GM18508 (cell line): ENCODE results near the gene ANKRD23.

Experiments used
- ATAC-seq: cut with Tn5 transposase; IDR thresholded peaks from one replicate; pipeline ENCODE4 v1.9.1; 2021; ENCODE audit warnings: moderate number of reproducible peaks; ENCODE audit not compliant: insufficient read depth, unreplicated experiment

Gene ANKRD23

DNA sequence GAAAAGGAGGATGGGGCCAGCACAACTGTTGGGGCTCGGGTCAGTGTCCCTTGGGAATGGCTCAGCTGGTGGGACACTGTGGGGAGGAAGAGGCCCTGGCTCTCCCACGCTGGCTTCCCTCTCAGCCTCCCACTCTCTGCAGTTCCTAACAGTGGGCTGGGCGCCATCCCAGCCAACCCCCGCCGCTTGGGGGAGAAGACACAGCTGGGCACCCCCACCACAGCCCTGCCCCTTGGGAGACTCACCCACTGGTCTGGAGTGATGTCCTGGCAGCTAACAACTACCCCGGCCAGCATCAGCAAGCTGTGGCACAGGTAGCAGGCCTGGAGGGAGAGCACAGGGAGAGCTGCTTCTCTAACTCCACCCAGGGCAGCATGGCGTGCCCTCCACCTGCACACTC is 34.4 kb upstream of the ANKRD23 start:
- ATAC-seq = no peak

DNA sequence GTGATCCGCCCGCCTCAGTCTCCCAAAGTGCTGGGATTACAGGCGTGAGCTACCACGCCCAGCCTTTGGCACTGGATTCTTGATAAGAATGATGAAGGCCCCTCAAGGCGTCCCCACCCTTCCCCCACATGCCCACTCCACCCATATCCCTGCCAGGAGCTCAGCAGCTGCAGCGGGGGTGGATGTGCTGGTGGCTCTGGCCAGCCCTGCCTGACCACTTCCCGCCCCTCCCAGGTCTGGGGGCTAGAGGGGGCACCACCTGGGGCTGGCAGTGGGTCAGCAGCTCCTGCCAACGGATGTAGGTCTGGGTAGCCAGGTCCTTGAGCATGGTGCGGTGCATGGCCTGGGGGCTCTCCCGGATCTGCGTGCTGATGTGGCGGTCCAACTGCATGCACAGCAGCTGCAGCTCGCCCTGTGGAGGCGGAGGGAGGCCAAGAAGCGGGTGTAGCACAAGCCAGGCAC is 33.8 kb upstream of the ANKRD23 start:
- ATAC-seq = no peak

DNA sequence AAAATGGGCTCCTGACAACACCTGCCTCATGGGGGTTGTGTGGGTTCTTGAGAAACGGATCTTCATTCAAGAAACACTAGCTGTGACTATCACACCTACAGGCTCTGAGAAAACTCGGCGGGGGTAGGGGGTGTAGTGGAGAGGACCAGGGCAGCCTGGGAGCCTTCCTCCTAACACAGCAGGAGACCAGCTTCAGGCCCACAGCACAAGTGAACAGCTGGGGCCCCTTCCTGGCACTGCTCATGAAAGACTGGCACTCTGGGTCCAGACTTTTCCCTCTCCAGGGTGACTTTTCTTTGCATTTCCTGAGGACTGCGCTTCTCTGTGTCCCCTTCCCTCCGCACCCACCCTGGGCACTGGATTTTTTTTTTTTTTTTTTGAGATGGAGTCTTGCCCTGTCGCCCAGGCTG is 33.2 kb upstream of the ANKRD23 start:
- ATAC-seq = no peak

DNA sequence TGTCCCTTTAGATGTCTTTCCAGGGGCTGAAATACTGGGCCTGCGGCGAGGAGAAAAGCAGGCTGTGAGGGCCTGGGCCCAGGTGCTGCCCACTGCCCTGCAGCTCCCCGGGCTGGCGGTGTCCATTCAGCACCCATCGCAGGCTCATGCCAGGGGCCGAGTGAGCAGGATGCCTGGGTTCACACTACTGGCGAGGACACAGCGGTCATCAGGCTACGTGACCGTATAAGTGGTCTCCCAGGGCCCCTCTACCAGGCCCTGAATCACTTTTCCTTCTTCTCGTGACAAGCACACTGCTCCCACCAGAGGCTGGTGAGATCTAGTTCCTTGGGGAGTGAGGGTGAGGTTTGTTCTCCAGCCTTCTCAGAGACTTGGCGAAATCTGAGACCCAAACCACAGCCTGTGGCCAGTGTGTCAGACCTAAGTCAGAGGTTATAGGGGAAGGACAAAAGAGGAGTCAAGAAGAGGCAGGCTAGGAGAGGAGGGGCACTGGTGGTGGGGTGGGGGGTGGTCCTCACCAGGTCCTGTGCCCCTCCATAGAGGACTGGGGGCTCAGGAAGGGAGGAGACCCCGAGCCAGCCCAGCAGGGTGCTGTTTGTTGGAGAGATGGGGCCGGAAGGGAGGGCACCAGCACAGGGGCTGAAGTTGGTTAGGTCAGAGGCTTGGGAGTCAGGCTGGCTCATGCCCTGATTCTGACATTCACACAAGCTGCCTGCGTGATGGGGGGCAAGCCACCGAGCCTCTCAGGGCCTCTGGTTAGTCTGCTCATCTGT is 32.6 kb upstream of the ANKRD23 start:
- no peak for ATAC-seq

DNA sequence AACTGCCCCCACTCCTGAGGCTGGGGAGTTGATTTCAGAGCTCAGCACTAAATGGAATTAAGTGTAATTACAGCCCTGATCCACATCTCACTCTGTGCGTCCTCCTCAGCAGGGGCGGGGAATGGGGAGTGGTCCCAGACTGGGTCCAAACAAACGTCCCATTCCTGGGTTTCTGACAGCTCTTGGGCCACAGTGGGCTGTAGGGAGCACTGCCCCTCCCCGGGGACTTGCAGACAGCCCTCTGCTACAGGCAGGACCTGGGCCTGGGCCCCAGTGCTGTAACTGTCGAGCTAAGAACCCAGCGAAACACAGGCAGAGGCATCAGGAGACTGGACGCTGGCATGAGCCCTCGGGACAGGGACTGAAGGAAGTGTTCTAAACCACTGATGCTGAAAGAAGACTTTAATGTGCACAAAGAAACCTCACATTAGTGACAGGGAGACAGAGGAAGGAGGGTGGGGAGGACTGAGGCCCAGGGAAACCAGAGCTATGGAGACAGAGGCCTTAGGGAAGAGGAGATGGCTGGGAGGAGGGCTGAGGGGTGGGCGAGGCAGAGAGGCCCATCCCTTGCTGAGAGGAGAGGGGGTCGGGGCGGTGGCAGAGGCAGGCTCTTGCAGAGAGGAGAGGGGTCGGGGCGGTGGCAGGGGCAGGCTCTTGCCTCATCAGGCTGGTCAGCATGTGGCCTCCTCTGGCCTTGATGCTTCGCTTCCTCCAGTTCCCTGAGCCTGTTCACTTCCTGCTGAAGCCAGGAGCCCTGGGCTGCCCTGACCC is 31.9 kb upstream of the ANKRD23 start:
- no peak for ATAC-seq

DNA sequence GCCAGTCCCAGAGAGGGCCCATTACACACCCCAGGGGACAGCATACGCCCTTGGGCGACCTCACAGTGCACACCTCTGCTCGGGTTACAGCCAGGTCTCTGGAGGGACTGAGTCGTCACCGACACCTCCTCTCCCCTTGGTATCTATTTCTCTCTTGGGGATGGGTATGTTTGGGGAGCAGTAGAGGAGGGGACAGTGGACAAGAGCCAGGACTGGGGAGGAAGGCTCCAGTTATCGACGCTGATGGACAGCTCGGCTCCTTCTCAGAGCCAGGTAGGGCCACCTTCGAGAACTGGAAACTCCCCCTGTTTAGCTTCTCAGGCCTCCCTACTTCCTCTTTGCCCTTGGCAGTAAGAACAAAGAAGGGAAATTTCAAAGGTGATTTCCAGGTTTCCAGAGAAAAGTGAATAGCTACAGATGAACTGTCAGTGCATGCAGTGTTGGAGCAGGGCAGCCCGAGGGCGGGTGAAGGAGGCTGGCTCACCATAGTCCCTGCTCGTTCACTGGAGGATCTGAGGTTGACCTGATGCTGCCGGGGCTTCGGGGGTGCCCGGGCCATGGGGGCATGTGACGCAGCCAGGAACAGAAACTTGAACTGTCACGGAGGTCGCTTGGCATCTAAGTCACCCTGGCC is 30.5 kb upstream of the ANKRD23 start:
- peak; percentile 70 for ATAC-seq

DNA sequence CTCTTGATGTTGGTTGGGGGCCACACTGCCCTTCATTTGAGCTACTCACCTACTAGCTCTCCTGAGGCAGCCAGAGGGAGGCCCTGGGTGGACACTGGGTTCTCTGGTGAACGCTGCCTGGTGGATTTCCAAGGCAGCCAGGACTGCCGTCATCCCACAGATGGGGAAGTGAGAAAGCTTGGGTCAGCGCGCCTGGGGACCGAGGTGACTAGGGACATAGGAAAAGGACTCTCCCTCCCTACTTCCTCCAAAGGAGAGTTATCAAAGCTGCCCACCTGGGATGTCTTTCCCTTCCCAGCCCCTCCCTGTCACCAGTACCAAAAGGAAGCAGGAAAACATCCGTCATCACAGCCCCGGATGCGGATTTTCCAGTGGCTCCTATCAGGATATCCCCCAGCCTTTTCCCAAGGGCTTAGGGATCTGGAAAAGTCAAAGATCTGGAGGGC is 29.9 kb upstream of the ANKRD23 start:
- no peak for ATAC-seq

DNA sequence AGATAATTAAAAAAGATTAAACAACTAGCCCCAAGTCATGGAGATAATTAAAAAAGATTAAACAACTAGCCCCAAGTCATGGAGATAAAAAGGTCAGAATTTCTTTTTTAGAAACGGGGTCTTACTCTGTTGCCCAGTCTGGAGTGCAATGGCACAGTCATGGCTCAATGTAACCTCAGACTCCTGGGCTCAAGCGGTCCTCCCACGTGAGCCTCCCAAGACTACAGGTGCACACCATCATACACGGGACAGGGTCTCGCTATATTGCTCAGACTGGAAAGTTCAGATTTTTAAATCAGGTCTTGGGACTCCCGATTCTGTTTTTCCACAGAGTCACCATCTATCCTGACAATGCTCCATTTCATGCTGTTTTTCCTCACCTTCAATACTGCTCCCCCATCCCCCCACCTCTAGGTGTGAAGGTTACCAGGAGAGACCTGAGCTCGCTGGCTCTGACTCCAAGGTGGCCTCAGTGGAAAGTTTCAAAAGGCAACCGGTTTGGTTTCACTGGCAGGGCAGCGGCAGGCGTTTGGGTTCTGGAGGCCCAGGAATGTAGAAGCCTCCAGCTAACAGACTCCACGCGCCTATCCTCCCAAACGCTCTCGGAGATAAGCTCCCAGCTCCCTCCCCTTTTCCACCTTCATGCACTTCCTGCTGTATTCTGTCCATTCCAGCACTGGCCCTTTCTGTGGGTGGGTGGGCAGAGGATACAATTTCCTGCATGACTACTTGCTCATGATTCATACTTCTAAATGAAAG is 28.9 kb upstream of the ANKRD23 start:
- no peak for ATAC-seq

DNA sequence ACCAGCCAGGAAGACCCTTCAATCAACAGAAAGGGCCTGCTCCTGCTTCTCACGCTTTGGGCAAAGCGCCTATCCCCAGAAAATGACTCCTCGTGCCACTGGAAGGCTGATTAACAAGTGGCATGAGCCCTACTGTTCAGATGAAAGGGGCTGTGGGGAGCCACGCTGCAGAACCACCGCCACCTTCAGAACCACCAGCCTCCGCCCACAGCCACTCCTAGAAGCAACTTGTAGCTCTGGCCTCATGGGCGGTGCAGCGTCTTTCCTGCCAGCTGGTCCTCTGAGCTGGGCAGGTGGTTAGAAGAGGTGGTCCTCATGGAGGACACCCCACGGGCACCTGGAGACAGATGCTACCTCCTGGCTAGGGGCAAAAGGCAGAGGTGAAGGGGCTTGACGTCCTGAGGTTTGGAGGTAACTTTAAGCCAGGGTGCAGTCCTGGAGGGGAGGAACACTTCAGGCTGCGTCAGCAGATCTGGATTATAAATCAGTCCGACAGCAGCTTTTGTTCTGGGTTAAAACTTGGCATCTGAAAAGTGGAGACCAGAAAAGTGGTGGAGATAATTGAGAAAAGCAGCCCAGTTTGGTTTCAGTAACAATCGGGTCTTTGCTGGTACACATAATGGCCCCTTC is 26.9 kb upstream of the ANKRD23 start:
- ATAC-seq = no peak

DNA sequence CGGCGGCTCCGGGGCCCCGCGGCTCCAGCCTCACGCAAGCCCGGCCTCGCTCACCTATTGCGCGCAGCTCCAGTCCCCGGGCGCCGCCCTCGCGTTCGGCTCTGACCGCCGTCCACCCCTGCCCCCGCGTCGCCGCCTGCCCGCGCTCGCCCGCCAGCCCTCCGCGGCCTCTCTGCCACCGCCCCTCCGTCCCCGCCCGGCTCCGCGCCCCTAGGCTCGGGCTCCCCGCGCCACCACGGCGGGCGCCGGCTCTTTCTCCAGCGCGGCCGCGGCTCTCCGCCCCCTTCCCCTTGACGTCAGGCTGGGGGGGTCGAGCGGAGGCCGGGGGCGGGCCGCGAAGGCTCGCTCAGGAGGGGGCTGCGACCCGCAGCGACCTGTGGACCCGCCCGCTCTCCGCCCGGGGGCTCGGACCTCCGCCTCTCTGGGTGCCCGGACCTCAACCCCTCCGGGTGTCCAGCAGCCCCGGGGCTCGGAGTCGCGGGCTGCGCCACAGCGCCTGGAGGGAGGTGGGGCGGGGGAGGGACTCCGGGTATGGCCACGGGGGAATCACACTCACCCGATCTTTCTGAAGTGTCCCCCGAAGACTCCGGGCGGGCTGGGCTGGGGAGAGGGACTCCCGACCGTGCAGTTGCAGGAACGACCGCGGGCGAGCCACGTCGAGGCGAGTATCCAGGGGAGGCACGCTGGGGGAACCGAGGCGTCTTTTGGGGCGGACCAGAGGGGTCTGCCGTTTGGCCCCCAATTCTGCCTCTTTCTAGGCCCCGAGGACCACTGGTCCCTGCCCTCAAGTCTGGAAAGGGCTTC is 26.2 kb upstream of the ANKRD23 start, which contains the start of gene SEMA4C:
Gene SEMA4C (minus strand): TSS at position 259 of the 804 bp plus-strand sequence. CDS start 2,194 bp downstream, outside the sequence.
- ATAC-seq = no peak

DNA sequence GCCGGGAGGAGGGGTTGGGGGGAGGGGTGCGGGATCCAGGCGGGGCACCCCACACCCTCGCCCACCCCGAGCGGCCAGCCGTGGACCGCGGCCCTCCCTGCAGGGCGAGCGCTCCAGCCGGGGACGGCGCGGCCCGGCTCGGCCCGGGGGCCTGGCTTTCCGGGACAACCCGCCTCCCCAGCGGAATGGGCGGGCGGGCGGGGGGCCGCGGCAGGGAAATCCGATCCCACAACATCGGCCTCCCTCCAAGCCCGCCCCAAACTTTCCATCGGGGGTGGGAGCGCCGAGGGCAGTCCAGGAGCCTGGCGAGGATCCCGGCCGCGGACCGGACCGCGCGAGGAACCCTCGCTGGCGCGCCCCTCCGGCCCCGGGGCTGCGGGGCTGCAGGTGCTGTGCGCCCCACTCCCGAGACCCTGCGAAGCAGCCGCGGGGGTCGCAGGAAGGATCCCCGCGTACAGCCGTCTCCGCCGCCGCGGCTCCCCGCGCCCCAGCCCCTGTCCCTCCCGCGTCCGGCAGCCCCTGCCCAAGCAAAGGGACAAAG is 25.5 kb upstream of the ANKRD23 start:
- ATAC-seq = no peak

DNA sequence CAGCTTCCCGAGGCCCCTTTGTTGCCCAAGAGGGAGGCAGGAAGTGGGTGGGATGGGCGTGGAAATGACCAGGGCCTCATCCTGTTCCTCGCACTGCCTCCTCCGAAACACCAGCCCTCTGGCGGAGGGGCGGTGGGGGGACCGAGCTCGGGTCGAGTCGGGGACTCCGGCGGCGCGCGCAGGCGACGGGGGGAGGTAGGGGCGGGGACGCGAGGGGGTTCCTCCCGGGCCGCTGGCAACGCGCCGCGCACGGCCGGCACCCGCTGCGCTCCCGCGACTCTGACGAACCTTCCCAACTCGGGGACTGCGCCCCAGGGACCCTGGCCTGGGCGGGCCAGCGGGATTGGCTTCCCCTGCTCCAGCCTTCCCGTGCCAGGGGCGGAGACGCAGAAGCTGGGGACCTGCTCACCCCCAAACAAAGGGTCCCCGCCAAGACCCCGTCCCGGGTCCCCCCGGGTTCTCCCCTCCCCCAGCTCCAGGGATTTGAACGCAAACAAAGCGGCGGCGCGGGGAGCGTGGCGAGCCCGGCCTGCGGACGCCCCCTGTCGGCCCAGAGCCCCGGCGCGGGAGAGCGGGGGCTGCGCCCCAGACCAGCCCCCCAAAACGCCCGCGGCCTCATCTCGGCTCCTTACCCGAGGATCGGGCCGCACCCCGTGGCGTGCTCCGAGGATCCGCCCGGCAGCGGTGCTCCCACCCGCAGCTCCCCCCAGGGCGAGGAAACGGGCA is 24.9 kb upstream of the ANKRD23 start:
- no peak for ATAC-seq

DNA sequence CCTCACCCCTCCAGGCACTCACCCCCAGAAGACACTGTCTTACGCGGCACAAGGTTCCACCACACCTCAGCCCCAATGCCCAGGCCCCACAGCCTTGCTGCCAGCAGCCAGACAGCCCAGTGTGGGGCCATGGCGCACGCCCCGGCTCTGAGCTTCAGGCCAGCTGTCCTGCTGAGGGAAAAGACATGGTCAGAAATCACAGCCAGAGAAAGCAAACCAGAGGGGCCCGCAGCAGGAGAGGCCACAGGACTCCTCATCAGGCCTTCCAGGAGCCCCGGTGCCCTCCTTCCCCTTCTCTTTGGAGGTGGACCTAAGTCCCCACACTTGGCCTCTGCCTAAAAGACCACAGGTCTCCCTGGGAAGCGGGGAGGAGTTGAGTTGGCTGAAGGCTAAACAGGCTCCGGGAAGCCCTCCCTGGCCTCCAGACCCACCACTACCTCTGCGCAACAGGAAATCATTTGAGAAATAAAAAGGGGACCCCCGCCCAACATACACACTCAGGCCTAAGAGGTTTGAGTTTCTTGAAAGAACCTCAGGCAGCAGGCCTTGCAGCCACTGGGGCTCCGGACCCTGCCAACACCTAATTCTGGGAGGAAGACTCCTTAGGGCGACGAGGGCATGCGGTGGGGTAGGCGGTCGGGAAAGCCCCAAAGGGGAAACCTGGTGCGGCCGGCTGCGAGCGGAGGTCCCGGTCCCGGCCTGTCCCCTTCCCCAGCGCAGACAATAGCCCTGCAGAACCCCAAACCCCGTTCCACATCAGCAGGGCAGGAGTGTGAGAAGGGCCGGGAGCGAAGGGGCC is 24.1 kb upstream of the ANKRD23 start:
- ATAC-seq = no peak

DNA sequence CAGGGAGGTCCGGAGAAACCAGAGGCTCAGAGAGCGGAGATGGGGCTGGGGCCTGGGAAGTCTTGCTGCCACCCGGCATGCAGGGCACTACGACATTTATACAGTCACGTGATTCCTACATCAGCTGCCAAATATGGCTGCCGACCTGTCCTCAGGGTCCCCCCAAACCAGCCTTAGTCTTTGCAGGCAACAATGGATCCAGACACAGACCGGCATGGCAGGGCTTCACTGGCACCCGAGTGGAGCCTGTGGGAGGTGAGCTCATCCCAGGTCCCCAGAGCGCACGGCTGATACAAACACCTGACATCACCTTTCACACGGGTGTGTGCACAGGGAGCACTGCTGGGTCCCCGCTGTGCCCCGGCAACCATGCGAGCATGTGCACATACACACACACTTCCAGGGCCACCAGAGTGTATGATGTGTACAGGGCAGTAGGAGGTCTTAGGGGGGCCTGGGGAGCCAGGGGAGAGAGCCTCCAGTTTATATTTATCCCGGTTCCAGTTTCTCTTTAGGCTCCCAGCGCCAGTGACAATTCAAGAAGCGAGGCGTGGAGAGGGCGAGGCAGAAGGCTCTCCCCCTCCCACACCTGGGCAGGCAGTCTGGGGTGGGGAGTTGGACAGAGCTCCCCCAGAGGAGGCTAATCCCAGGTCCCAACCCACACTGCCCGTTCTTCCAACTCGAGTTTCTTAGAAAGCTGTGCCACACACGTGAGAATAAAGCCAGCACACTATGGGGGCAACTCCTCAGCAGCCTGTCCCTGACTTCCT is 23.4 kb upstream of the ANKRD23 start:
- ATAC-seq = no peak

DNA sequence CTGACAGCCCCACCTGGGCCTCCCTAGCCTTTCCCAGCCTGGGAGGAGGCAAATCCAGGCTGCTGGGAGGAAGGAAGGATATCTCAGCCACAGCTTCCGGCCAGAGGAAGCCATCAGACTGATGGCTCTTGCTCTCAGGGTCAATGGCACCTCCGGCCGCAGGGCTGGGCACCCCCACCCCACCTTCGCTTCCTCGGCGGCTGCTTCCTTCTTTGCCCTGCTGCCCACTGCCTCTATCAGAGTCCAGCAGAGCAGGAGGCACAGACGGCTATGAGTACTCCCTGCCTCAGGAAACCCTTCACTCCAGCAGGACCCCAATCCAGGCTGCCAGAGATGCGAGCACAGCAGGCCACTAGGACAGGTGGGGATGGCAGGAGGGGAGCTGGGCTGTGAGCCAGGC is 22.8 kb upstream of the ANKRD23 start:
- ATAC-seq = no peak

DNA sequence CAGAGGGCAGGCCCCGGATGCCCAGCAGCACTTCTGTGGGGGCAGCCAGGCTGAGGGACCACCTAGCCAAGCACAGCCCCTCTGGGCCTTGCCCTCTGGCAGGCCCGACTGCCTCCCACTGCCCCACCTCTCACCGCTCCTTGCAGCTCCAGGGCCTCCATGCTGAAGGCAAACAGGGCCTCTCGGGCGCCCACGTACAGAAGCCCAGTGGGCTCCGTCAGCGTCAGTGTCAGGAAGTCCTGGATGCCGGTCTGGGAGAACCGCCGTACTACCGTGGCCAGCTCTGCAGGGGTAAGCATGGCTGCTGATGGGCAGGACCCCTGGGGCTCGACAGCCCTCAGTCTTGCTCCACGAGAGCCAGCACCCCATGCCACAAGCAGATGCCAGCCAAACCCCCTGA is 22.3 kb upstream of the ANKRD23 start:
- ATAC-seq = no peak

DNA sequence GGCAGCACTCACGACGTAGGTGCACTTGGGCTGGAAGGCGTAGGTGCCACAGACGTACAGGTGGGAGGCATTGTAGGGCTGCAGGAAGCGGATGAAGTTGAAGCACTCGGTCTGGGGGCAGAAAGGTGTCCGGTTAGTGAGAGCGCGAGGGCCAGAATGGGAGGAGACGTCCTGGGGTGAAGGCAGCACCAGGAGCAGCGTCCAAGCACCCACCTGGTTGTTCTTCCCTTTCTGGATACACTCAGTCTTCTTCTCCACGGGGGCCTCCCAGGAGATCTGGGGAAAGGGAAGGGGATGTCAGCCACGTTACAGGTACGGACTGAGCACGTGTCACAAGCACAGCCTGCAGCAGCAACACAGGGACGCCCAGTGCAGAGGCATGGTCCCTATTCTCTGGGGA is 21.8 kb upstream of the ANKRD23 start:
- no peak for ATAC-seq
